LNCAP (cell line): ENCODE data around the gene CSMD2.

Source experiments
- TF ChIP-seq, protein P1 (sequence below): fragments of 450-650 bp; IDR thresholded peaks from 2 replicates; pipeline ENCODE4 v1.5.1; 2017; ENCODE audit warnings: mild to moderate bottlenecking

Gene CSMD2

GRCh38 chr1:33607444-33608005 is 557.5 kb downstream of the CSMD2 start:
- TF ChIP-seq, protein P1, sequence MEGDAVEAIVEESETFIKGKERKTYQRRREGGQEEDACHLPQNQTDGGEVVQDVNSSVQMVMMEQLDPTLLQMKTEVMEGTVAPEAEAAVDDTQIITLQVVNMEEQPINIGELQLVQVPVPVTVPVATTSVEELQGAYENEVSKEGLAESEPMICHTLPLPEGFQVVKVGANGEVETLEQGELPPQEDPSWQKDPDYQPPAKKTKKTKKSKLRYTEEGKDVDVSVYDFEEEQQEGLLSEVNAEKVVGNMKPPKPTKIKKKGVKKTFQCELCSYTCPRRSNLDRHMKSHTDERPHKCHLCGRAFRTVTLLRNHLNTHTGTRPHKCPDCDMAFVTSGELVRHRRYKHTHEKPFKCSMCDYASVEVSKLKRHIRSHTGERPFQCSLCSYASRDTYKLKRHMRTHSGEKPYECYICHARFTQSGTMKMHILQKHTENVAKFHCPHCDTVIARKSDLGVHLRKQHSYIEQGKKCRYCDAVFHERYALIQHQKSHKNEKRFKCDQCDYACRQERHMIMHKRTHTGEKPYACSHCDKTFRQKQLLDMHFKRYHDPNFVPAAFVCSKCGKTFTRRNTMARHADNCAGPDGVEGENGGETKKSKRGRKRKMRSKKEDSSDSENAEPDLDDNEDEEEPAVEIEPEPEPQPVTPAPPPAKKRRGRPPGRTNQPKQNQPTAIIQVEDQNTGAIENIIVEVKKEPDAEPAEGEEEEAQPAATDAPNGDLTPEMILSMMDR = no peak

DNA sequence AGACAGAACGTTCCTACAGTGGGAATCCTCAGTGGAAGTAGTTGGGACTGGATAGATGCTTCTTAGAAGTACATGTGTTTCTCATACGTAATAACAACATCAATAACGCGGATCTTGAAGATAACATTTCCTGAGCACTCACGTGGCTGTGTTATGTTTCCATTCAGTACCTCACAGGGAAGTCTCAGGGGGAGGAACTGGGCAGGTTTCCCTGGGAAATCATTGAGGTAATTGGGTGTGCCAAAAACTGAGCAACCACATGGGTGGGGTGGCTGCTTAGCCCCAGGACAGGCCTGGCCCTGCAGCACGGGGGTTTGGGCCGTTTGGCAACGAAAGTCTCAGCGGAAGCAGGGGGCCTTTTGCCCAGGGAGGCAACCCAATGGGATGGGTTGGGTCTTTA is 558.8 kb downstream of the CSMD2 start:
- TF ChIP-seq, protein P1 = no peak

GRCh38 chr1:33602271-33602670 is 562.8 kb downstream of the CSMD2 start:
- TF ChIP-seq, protein P1 = no peak

DNA sequence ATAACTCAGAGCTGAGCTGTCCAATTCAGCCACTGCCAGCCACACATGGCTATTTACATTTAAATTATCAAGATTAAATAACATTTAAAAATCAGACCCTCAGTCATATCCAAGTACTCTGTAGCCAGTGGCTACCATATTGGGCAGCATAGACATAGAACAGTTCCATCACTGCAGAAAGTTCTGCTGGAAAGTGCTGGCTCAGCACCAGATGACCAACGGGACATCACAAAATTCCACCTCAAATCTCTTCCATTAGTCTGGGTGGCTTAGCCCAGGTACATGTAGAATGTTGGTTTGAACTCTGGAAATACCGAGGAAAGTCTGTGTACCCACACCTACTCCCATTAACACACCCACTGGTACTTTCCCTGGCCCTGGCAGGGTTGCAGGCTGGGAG is 563.3 kb downstream of the CSMD2 start:
- TF ChIP-seq, protein P1 = no peak

GRCh38 chr1:33599516-33600115 is 565.4 kb downstream of the CSMD2 start:
- TF ChIP-seq, protein P1 = no peak

- TF ChIP-seq, protein P1 = no peak
Observed at GRCh38 chr1:33588726-33589125, 576.3 kb downstream of the CSMD2 start.

- TF ChIP-seq, protein P1 = no peak
Observed at GRCh38 chr1:33586795-33587194, 578.2 kb downstream of the CSMD2 start.

DNA sequence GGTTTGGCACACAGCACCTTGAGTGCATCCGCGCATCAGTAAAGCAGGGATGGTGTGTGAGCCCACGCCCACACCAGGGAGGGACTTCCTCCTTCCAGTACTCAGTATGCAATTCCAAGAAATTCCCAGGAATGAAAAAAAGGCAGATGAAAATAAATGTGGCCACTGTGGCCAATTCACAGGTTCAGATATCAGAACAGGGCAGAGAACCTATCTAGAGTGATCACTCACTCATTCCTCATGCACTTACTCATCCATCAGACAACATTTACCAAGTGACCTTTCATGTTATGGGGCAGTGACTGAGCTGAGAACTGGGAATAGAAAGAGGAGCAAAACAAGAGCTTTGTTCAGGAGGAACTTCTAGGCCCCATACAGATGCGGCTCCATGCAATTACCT is 578.9 kb downstream of the CSMD2 start:
- TF ChIP-seq, protein P1 = no peak
